Neuronal stem cell (in vitro differentiated cells): ENCODE measurements around the gene ZNF558.

Experiments
- DNase-seq: peaks from one replicate; pipeline ENCODE4 v3.0.0-alpha.2; 2013; ENCODE audit warnings: low spot score
- H2AFZ ChIP-seq: one replicate; pipeline ENCODE4 v1.6.1; 2013; ENCODE audit warnings: mild to moderate bottlenecking, low read length, inconsistent platforms
- H2AK5ac ChIP-seq: 2 replicates; pipeline ENCODE4 v1.6.1; 2013; ENCODE audit warnings: low read depth, mild to moderate bottlenecking, inconsistent platforms, low read length, moderate library complexity, mixed read lengths
- H2BK120ac ChIP-seq: 2 replicates; pipeline ENCODE4 v1.6.1; 2013; ENCODE audit warnings: low read depth, mild to moderate bottlenecking, inconsistent platforms, low read length, moderate library complexity, mixed read lengths
- H2BK12ac ChIP-seq: one replicate; pipeline ENCODE4 v1.6.1; 2013; ENCODE audit warnings: low read length, inconsistent platforms
- H2BK15ac ChIP-seq: 2 replicates; pipeline ENCODE4 v1.6.1; 2013; ENCODE audit warnings: mild to moderate bottlenecking, low read length, inconsistent platforms, mixed read lengths
- H2BK5ac ChIP-seq: one replicate; pipeline ENCODE4 v1.6.1; 2013; ENCODE audit warnings: inconsistent platforms, mild to moderate bottlenecking, low read length, moderate library complexity
- H3K14ac ChIP-seq: one replicate; pipeline ENCODE4 v1.6.1; 2013; ENCODE audit warnings: low read length, inconsistent platforms
- H3K18ac ChIP-seq: 2 replicates; pipeline ENCODE4 v1.6.1; 2013; ENCODE audit warnings: low read length, inconsistent platforms
- H3K23ac ChIP-seq: 2 replicates; pipeline ENCODE4 v1.6.1; 2013; ENCODE audit warnings: low read depth, mild to moderate bottlenecking, mixed read lengths, low read length, inconsistent platforms; ENCODE audit not compliant: poor library complexity
- H3K27ac ChIP-seq: replicated peaks from 3 replicates; pipeline ENCODE4 v1.5.1; 2013; ENCODE audit warnings: low read length, inconsistent platforms
- H3K27me3 ChIP-seq, 3 experiments: 2 replicates each; pipeline ENCODE4 v1.6.1; 2013; ENCODE audit warnings: low read length in 3 of 3, mild to moderate bottlenecking in 2 of 3, inconsistent platforms in 1 of 3, low read depth in 1 of 3, mixed read lengths in 1 of 3, moderate library complexity in 1 of 3; ENCODE audit not compliant: control insufficient read depth in 3 of 3, insufficient read depth in 3 of 3
- H3K36me3 ChIP-seq, 2 donors: replicated peaks in 1 of 2; 2 replicates each; pipeline ENCODE4 v1.6.1; 2013; ENCODE audit warnings: low read length in 2 of 2; ENCODE audit not compliant: control insufficient read depth in 2 of 2, insufficient read depth in 2 of 2
- H3K4ac ChIP-seq: 2 replicates; pipeline ENCODE4 v1.6.1; 2013; ENCODE audit warnings: inconsistent platforms, mild to moderate bottlenecking, low read length, moderate library complexity
- H3K4me1 ChIP-seq, 2 donors: 1 replicate in 1 of 2; 2 replicates in 1 of 2; pipeline ENCODE4 v1.6.1; 2013; ENCODE audit warnings: low read length in 2 of 2, low read depth in 1 of 2; ENCODE audit not compliant: control insufficient read depth in 2 of 2, insufficient read depth in 1 of 2
- H3K4me2 ChIP-seq: one replicate; pipeline ENCODE4 v1.6.1; 2013; ENCODE audit warnings: mild to moderate bottlenecking, low read length, inconsistent platforms; ENCODE audit not compliant: insufficient read depth, poor library complexity, severe bottlenecking
- H3K4me3 ChIP-seq, 2 donors: 2 replicates each; pipeline ENCODE4 v1.5.1; 2013; ENCODE audit warnings: low read length in 2 of 2, mild to moderate bottlenecking in 2 of 2, inconsistent platforms in 1 of 2, moderate library complexity in 1 of 2
- H3K79me1 ChIP-seq: one replicate; pipeline ENCODE4 v1.6.1; 2013; ENCODE audit warnings: low read depth, mild to moderate bottlenecking, inconsistent platforms, low read length, moderate library complexity
- H3K9ac ChIP-seq: one replicate; pipeline ENCODE4 v1.6.1; 2013; ENCODE audit warnings: mild to moderate bottlenecking, low read depth, low read length, inconsistent platforms; ENCODE audit not compliant: poor library complexity
- H3K9me3 ChIP-seq, 2 donors: replicated peaks in 1 of 2; 2 replicates each; pipeline versions ENCODE3 to v1.6.1; 2013; ENCODE audit warnings: low read length in 2 of 2, mild to moderate bottlenecking in 2 of 2, inconsistent platforms in 1 of 2, low read depth in 1 of 2, mixed read lengths in 1 of 2, moderate library complexity in 1 of 2; ENCODE audit not compliant: control insufficient read depth in 2 of 2, insufficient read depth in 1 of 2
- H4K8ac ChIP-seq: one replicate; pipeline ENCODE4 v1.6.1; 2013; ENCODE audit warnings: low read depth, mild to moderate bottlenecking, inconsistent platforms, low read length, moderate library complexity
- H4K91ac ChIP-seq: one replicate; pipeline ENCODE4 v1.6.1; 2013; ENCODE audit warnings: low read length, low read depth, mild to moderate bottlenecking, inconsistent platforms; ENCODE audit not compliant: poor library complexity
- WGBS, 2 donors: extraction: QIAGEN DNeasy Blood & Tissue Kit; methylation state at CpG; one replicate each; pipeline ENCODE4 v1.1.7; 2013; ENCODE audit warnings: missing lambda C conversion rate in 2 of 2, mixed read lengths in 1 of 2; ENCODE audit not compliant: insufficient read length in 2 of 2, insufficient replicate concordance in 1 of 2; ENCODE audit errors: extremely low coverage in 2 of 2; 5-methylcytosine and 5-hydroxymethylcytosine counted together

ZNF558 gene

GRCh38 chr19:8877854-8878705 is 46.0 kb upstream of the ZNF558 start:
- Histone ChIP-seq H2BK12ac (no peak overlapping the region), H3K4ac (no peak overlapping the region), H2AFZ (no peak overlapping the region), H2AK5ac (no peak overlapping the region), H3K27ac (no peak overlapping the region), H3K9ac (no peak overlapping the region), H3K4me3 (no peak overlapping the region), H4K8ac (no peak overlapping the region), H3K9me3 (peaks cover 0 to 20% of the 10 kb centered on the region in 2 donors), H3K14ac (no peak overlapping the region), H3K4me1 (no peaks in the 10 kb centered on the region), H3K23ac (no peak overlapping the region), H2BK15ac (no peak overlapping the region), H3K4me2 (no peak overlapping the region), H3K27me3 (no peaks in the 10 kb centered on the region), H2BK5ac (no peak overlapping the region), H3K79me1 (no peaks in the 10 kb centered on the region), H3K18ac (no peak overlapping the region), H3K36me3 (no peaks in the 10 kb centered on the region), H2BK120ac (no peak overlapping the region), H4K91ac (no peak overlapping the region)
- no peak for DNase-seq
- WGBS, 2 donors = no CpG with 5 or more reads among the region's 6 CpGs

GRCh38 chr19:8866344-8866743 is 34.2 kb upstream of the ZNF558 start:
- H3K4me3 ChIP-seq = no peak overlapping the region
- H2BK15ac ChIP-seq = no peak overlapping the region
- no peak overlapping the region for H3K23ac ChIP-seq
- H2AFZ ChIP-seq = no peak overlapping the region
- peaks cover 0 to 34% of the 10 kb centered on the region in 2 donors for H3K9me3 ChIP-seq
- H4K8ac ChIP-seq = no peak overlapping the region
- H3K4me2 ChIP-seq = no peak overlapping the region
- DNase-seq = no peak
- no peak overlapping the region for H3K27ac ChIP-seq
- H3K18ac ChIP-seq = no peak overlapping the region
- no peak overlapping the region for H2BK5ac ChIP-seq
- no peaks in the 10 kb centered on the region for H3K79me1 ChIP-seq
- H4K91ac ChIP-seq = no peak overlapping the region
- no peak overlapping the region for H3K9ac ChIP-seq
- no peaks in the 10 kb centered on the region for H3K36me3 ChIP-seq
- no peaks in the 10 kb centered on the region for H3K4me1 ChIP-seq
- H2BK12ac ChIP-seq = no peak overlapping the region
- no peak overlapping the region for H3K14ac ChIP-seq
- H2AK5ac ChIP-seq = no peak overlapping the region
- H3K27me3 ChIP-seq = no peaks in the 10 kb centered on the region
- H3K4ac ChIP-seq = no peak overlapping the region
- H2BK120ac ChIP-seq = no peak overlapping the region

GRCh38 chr19:8858260-8858659 is 26.2 kb upstream of the ZNF558 start:
- Histone ChIP-seq H3K9ac (no peak overlapping the region), H2BK120ac (no peak overlapping the region), H3K79me1 (no peaks in the 10 kb centered on the region), H4K91ac (no peak overlapping the region), H3K4me1 (no peaks in the 10 kb centered on the region), H3K23ac (no peak overlapping the region), H4K8ac (no peak overlapping the region), H2AFZ (no peak overlapping the region), H3K36me3 (no peaks in the 10 kb centered on the region), H3K27me3 (no peaks in the 10 kb centered on the region), H3K27ac (no peak overlapping the region), H2BK5ac (no peak overlapping the region), H3K14ac (no peak overlapping the region), H3K18ac (no peak overlapping the region), H3K9me3 (peaks cover 0 to 21% of the 10 kb centered on the region in 2 donors), H2BK15ac (no peak overlapping the region), H3K4me2 (no peak overlapping the region), H3K4me3 (no peak overlapping the region), H2BK12ac (no peak overlapping the region), H2AK5ac (no peak overlapping the region), H3K4ac (no peak overlapping the region)
- no peak for DNase-seq
- WGBS, 2 donors = no CpG with 5 or more reads among the region's 3 CpGs

GRCh38 chr19:8850488-8850887 is 18.4 kb upstream of the ZNF558 start:
- no peaks in the 10 kb centered on the region for H3K27me3 ChIP-seq
- no peaks in the 10 kb centered on the region for H3K79me1 ChIP-seq
- 100% methylated on average over 1 of the region's 3 CpGs; no CpG with 5 or more reads in 1 of the 2 donors for WGBS, 2 donors
- no peak overlapping the region for H3K18ac ChIP-seq
- no peak overlapping the region for H3K27ac ChIP-seq
- H3K23ac ChIP-seq = no peak overlapping the region
- no peak overlapping the region for H2BK15ac ChIP-seq
- H3K9me3 ChIP-seq = peaks cover 0 to 16% of the 10 kb centered on the region in 2 donors
- no peak overlapping the region for H2BK120ac ChIP-seq
- H3K4me1 ChIP-seq = no peaks in the 10 kb centered on the region
- no peak overlapping the region for H3K14ac ChIP-seq
- no peak overlapping the region for H2BK5ac ChIP-seq
- no peak overlapping the region for H3K9ac ChIP-seq
- H4K8ac ChIP-seq = no peak overlapping the region
- H3K36me3 ChIP-seq = no peaks in the 10 kb centered on the region
- no peak overlapping the region for H3K4ac ChIP-seq
- H3K4me3 ChIP-seq = no peak overlapping the region
- H2AK5ac ChIP-seq = no peak overlapping the region
- H4K91ac ChIP-seq = no peak overlapping the region
- H2AFZ ChIP-seq = no peak overlapping the region
- H2BK12ac ChIP-seq = no peak overlapping the region
- no peak overlapping the region for H3K4me2 ChIP-seq
- DNase-seq = no peak
